ENCODE results near the gene GULP1.
"Not testable (repeated sequence)": the region's sequence is repeated elsewhere in the genome, so short reads cannot be mapped to it uniquely, and the experiment has no call there.

The GULP1 gene

DNA sequence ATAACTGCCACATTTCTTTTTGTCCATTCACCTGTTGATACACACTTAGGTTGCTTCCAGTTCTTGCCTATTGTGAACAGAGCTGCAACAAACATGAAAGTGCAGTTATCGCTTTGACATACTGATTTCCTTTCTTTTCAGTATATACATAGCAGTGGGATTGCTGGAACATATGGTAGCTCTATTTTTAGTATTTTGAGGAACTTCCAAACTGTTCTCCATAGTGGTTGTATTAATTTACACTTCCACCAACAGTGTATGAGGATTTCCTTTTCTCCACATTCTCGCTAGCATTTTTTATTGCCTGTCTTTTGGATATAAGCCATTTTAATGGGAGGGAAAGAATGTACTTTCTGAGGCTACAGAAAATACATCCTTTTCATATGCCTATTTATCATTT, 167.4 kb downstream of the GULP1 start:
- DNase-seq: no peak
- no peaks in the 10 kb centered on the region for H3K36me3 ChIP-seq
- peaks cover 0 to 8% (median 0%) of the 10 kb centered on the region in 4 donors for H3K4me1 ChIP-seq
- H3K4me3 ChIP-seq: no peak overlapping the region
- intact Hi-C loops (cut with DNase I; ENCODE audit: low total_unique reads): no loop called here
- TF ChIP-seq, protein P1, sequence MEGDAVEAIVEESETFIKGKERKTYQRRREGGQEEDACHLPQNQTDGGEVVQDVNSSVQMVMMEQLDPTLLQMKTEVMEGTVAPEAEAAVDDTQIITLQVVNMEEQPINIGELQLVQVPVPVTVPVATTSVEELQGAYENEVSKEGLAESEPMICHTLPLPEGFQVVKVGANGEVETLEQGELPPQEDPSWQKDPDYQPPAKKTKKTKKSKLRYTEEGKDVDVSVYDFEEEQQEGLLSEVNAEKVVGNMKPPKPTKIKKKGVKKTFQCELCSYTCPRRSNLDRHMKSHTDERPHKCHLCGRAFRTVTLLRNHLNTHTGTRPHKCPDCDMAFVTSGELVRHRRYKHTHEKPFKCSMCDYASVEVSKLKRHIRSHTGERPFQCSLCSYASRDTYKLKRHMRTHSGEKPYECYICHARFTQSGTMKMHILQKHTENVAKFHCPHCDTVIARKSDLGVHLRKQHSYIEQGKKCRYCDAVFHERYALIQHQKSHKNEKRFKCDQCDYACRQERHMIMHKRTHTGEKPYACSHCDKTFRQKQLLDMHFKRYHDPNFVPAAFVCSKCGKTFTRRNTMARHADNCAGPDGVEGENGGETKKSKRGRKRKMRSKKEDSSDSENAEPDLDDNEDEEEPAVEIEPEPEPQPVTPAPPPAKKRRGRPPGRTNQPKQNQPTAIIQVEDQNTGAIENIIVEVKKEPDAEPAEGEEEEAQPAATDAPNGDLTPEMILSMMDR (IDR thresholded peaks at IDR 0.05): no peak
- H3K9me3 ChIP-seq: peaks cover 0 to 8% (median 0%) of the 10 kb centered on the region in 3 donors
- no peak overlapping the region for H3K27ac ChIP-seq
- no peaks in the 10 kb centered on the region for H3K27me3 ChIP-seq

DNA sequence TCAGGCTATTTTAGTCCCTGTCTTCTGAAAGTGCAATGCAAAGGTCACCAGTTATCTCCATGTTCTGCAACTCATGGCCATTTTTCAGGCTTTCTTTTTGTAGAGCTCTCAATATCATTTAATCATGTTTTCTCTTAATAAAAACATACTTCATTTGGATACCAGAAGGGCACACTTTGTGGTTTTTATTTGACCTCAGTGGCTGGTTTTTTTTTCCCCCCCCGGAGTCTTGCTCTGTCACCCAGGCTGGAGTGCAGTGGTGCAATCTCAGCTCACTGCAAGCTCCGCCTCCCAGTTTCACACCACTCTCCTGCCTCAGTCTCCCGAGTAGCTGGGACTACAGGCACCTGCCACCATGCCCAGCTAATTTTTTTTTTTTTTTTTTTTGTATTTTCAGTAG, 174.4 kb downstream of the GULP1 start:
- H3K27ac ChIP-seq; intact Hi-C loops (cut with DNase I; ENCODE audit: low total_unique reads): not testable (repeated sequence)

DNA sequence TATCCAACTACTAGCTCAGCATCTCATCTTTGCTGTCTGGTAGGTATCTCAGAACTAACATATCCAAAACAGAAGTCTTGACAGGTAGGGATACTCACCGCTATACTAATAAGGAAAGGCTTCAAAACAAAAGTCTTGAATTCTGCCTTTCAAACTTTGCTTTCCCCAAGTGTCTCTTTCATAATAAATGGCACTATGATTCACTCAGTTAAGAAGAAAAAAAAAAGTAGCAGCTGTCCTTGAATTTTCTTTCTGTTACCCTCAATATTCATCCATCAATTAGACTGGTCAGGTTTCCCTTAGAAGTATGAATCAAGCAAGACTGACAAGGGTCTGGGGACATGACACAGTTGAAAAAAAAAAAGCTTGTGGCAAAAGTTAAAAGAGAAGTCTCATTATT, 175.1 kb downstream of the GULP1 start:
- Histone ChIP-seq H3K27ac (no peak overlapping the region), H3K4me3 (no peak overlapping the region), H3K27me3 (no peaks in the 10 kb centered on the region), H3K9me3 (peaks cover 0 to 16% (median 0%) of the 10 kb centered on the region in 3 donors), H3K4me1 (peaks cover 0 to 38% (median 0%) of the 10 kb centered on the region in 4 donors), H3K36me3 (no peaks in the 10 kb centered on the region)
- DNase-seq: no peak
- intact Hi-C loops (cut with DNase I; ENCODE audit: low total_unique reads): no loop called here
- TF ChIP-seq, protein P1 (IDR thresholded peaks at IDR 0.05): no peak

More for the DNA sequence above, 174.4 kb downstream of the GULP1 start:
- H3K36me3 ChIP-seq, H3K4me3 ChIP-seq, H3K27me3 ChIP-seq, DNase-seq: not testable (repeated sequence)
- Histone ChIP-seq H3K4me1 (peaks cover 0 to 38% (median 0%) of the 10 kb centered on the region in 4 donors), H3K9me3 (peaks cover 0 to 17% (median 0%) of the 10 kb centered on the region in 3 donors)

DNA sequence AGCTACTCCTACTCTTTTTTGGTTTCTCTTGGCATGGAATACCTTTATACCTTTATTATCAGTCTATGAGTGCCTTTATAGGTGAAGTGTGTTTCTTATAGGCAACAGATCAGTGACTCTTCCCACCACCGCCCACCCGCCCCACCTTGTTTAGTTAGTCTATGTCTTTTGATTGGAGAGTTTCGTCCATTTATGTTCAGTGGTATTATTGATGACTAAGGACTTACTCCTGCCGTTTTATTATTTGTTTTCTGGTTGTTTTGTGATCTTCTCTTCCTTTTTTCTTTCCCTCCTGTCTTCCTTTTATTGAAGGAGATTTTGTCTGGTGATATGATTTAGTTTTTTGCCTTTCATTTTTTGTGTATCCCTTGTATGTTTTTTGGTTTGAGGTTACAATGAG, 179.5 kb downstream of the GULP1 start:
- Histone ChIP-seq H3K4me3 (no peak overlapping the region), H3K27me3 (no peaks in the 10 kb centered on the region), H3K4me1 (peaks cover 0 to 33% (median 0%) of the 10 kb centered on the region in 4 donors), H3K9me3 (peaks cover 0 to 12% (median 0%) of the 10 kb centered on the region in 3 donors), H3K27ac (no peak overlapping the region), H3K36me3 (no peaks in the 10 kb centered on the region)
- intact Hi-C loops (cut with DNase I; ENCODE audit: low total_unique reads): no loop called here
- DNase-seq: no peak
- TF ChIP-seq, protein P1 (IDR thresholded peaks at IDR 0.05): no peak

DNA sequence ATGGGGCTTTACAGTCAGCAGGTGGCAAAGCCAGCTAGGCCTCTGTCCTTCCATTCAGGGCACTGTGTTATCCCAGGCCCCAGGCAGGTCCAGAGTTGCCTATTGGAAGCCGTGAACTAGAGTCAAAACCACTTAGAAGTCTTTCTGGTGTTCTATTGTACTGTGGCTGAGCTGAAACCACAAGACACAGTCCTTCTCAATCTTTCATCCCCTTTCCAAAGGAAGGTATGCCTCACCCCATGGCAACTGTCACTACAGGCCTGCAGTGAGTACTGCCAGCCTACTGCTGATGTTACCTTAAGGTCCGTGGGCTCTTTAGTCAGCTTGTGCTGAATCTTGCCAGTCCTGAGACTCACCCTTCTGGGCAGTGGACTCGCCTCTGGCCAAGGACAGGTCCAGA, 181.6 kb downstream of the GULP1 start:
- H3K9me3 ChIP-seq: peaks cover 0 to 12% (median 0%) of the 10 kb centered on the region in 3 donors
- no peak for DNase-seq
- no peak overlapping the region for H3K27ac ChIP-seq
- H3K27me3 ChIP-seq: no peaks in the 10 kb centered on the region
- H3K36me3 ChIP-seq: no peaks in the 10 kb centered on the region
- H3K4me3 ChIP-seq: no peak overlapping the region
- TF ChIP-seq, protein P1 (IDR thresholded peaks at IDR 0.05): no peak
- intact Hi-C loops (cut with DNase I; ENCODE audit: low total_unique reads): no loop called here
- peaks cover 0 to 23% (median 0%) of the 10 kb centered on the region in 4 donors for H3K4me1 ChIP-seq

DNA sequence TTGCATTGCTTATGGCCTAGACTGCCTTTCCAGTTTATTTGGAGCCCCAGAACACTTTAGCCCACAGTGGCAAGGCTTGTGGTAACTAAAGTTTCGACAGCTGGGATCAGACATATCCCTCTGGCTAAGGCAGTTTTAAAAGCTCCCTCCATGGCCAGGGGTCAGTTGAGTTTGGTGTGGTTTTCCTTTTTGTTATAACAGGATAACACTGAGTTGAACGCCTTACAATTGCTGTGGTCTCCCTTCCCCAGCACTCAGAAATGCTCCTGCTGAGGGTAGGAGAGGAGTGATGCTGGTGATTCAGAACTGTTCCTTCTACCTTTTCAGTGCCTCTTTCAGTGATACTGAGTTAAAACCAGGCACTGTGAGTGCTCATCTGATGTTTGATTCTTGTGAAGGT, 182.6 kb downstream of the GULP1 start:
- Histone ChIP-seq H3K27me3 (no peaks in the 10 kb centered on the region), H3K9me3 (peaks cover 0 to 12% (median 0%) of the 10 kb centered on the region in 3 donors), H3K4me3 (no peak overlapping the region), H3K27ac (no peak overlapping the region), H3K36me3 (no peaks in the 10 kb centered on the region), H3K4me1 (peaks cover 0 to 23% (median 0%) of the 10 kb centered on the region in 4 donors)
- intact Hi-C loops (cut with DNase I; ENCODE audit: low total_unique reads): no loop called here
- TF ChIP-seq, protein P1 (IDR thresholded peaks at IDR 0.05): no peak
- DNase-seq: no peak

Measured in tibial artery (tissue), 4 donors.